Thymus (tissue), 11 donors: ENCODE data around the gene NTM. TPM values are rescaled to one million over a fixed set of nuclear protein-coding genes. Genes with fewer than 3 reads are reported as not detected.

Source experiments
- DNase-seq, 9 donors: peaks; one replicate each; pipeline ENCODE4 v3.0.0-alpha.2; 2013; ENCODE audit warnings: low spot score in 9 of 9, low read depth in 6 of 9, missing footprints in 1 of 9
- H3K27ac ChIP-seq, 2 donors: one replicate each; pipeline ENCODE4 v1.5.1; 2013; ENCODE audit warnings: control low read depth in 1 of 2, low read depth in 1 of 2, low read length in 1 of 2, mild to moderate bottlenecking in 1 of 2, moderate library complexity in 1 of 2
- H3K27me3 ChIP-seq, 2 donors: one replicate each; pipeline ENCODE4 v1.5.1; 2013; ENCODE audit warnings: low read length in 1 of 2; ENCODE audit not compliant: control insufficient read depth in 2 of 2, insufficient read depth in 1 of 2
- H3K36me3 ChIP-seq, 2 donors: one replicate each; pipeline ENCODE4 v1.5.1; 2013; ENCODE audit warnings: low read length in 1 of 2, mild to moderate bottlenecking in 1 of 2, moderate library complexity in 1 of 2; ENCODE audit not compliant: control insufficient read depth in 2 of 2, insufficient read depth in 2 of 2
- H3K4me1 ChIP-seq, 2 donors: one replicate each; pipeline ENCODE4 v1.5.1; 2013; ENCODE audit warnings: low read length in 2 of 2; ENCODE audit not compliant: control insufficient read depth in 2 of 2, insufficient read depth in 2 of 2
- H3K4me3 ChIP-seq, 2 donors: one replicate each; pipeline ENCODE4 v1.5.1; 2013; ENCODE audit warnings: low read length in 2 of 2, control low read depth in 1 of 2, mild to moderate bottlenecking in 1 of 2
- H3K9me3 ChIP-seq, 2 donors: one replicate each; pipeline ENCODE4 v1.5.1; 2013; ENCODE audit warnings: low read length in 1 of 2, mild to moderate bottlenecking in 1 of 2; ENCODE audit not compliant: control insufficient read depth in 2 of 2, insufficient read depth in 1 of 2
- WGBS: extraction: QIAGEN DNeasy Blood & Tissue Kit; methylation state at CpG from one replicate; pipeline ENCODE4 v1.1.7; 2013; 5-methylcytosine and 5-hydroxymethylcytosine counted together
- polyA plus RNA-seq: library from polyadenylated mRNA; stranded (reverse); fragments of 200-250 nt; gene quantifications from one replicate; pipeline ENCODE4 v1.2.3, GENCODE V29; 2013
- total RNA-seq: library from RNA; stranded (reverse); fragments of 120-200 nt; gene quantifications from one replicate; pipeline ENCODE4 v1.2.4, GENCODE V29; 2013
- donor health status: healthy.

The NTM gene
- total and polyA plus RNA-seq, 2 donors: 0.18 to 0.47 TPM

DNA sequence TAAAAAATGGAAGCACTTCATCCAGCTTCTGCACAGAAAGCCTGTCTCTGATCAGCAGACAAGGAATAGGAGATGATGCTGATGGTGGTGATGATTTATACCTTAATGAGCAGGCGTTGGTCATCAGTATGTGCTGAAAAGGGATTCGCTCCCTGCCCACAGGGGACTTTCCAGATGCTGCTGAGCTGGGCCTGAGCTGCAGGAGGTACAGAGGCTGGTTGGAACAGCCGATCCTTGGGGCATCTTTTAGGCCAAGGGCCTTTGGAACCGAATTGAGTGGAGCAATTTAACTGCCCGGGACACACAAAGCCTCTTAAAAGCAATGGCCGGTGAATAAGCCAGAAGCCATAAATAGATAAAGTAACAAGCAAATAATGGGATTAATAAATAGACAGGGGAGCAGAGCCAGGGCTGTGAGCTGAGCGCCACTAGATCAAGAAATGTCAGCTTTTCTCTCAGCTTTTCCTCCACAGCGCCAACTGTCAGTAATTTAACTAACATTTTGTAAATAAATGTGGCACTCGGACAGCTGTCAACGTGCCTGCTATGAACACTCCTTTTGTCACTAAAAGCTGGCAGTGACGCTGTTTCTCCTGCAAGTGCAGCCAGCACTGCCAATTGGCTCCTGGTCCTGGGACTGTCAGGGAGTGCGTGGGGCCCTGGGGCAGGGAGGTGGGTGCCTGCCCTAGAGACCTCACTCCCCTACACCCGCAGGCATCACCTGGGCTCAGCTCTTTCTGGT is 562.3 kb downstream of the NTM start:
- WGBS: 90% methylated on average over 13 of the region's 13 CpGs
- Histone ChIP-seq H3K36me3 (no peaks in the 10 kb centered on the region), H3K27ac (no peak overlapping the region), H3K4me1 (no peaks in the 10 kb centered on the region), H3K9me3 (no peaks in the 10 kb centered on the region), H3K27me3 (no peaks in the 10 kb centered on the region), H3K4me3 (no peak overlapping the region)
- DNase-seq: no peak

DNA sequence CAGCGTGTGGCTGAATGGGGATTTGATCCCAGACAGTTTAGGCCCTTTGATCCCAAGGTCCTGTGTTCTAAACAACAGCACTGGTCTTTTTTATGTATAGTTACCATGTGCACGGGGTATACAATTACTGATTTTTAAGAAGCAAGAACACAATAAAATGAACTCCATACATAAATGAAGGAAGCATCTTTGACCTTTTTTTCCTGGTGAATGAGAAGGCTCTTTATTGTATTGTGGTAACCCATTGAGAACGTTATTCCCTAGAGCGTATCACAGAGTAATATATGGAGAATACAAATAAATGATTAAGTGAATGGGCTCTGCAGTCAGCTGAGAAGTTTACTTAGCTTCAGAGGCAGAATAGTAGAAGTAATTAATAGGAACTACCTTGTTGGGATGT is 563.6 kb downstream of the NTM start:
- no peak for DNase-seq
- no peaks in the 10 kb centered on the region for H3K27me3 ChIP-seq
- H3K27ac ChIP-seq: no peak overlapping the region
- WGBS: 92% methylated on average over 4 of the region's 4 CpGs
- H3K4me3 ChIP-seq: no peak overlapping the region
- no peaks in the 10 kb centered on the region for H3K4me1 ChIP-seq
- H3K36me3 ChIP-seq: no peaks in the 10 kb centered on the region
- no peaks in the 10 kb centered on the region for H3K9me3 ChIP-seq

DNA sequence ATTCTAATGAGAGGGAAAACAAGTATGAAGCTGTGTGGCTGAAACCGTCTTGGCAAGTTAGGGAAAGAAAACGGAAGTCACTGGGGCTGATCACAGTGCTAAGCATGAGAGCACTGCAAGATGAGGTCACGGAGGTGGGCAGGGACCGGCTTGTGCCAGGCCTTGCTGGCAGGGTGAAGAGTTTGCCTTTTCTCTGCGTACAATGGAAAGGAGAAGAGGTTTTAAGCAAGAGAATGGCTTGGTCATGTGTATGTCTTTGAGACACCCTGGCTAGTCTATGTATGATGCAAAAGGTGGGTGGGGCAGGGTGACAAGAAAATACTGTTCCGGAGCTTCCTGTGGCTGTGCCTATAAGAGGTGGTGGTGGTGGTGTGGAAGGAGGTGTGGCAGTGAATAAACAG is 567.9 kb downstream of the NTM start:
- H3K4me3 ChIP-seq: no peak overlapping the region
- H3K9me3 ChIP-seq: no peaks in the 10 kb centered on the region
- no peak overlapping the region for H3K27ac ChIP-seq
- 83% methylated on average over 6 of the region's 6 CpGs for WGBS
- no peaks in the 10 kb centered on the region for H3K36me3 ChIP-seq
- H3K27me3 ChIP-seq: no peaks in the 10 kb centered on the region
- H3K4me1 ChIP-seq: no peaks in the 10 kb centered on the region
- no peak for DNase-seq

DNA sequence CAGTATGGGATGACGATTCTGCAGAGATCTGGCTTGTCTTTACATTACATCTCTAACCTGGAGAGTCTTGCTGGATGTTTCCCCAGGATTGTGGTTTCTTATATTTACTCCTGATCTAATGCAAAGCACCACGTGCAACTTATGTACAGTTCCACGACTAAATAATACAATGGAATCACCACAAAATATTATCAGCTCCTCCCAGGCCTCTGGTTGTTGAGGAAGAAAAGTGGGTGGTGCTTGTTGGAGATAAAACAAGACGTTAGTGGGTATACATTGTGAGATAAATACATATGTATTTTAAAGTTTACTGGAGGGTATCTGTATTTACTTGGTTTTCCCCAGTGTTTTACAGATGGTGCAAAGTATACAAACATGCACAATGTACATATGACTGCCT is 569.7 kb downstream of the NTM start:
- H3K4me1 ChIP-seq: no peaks in the 10 kb centered on the region
- H3K9me3 ChIP-seq: no peaks in the 10 kb centered on the region
- no peak overlapping the region for H3K4me3 ChIP-seq
- DNase-seq: no peak
- 53% methylated on average over 4 of the region's 4 CpGs for WGBS
- no peak overlapping the region for H3K27ac ChIP-seq
- H3K36me3 ChIP-seq: no peaks in the 10 kb centered on the region
- no peaks in the 10 kb centered on the region for H3K27me3 ChIP-seq

DNA sequence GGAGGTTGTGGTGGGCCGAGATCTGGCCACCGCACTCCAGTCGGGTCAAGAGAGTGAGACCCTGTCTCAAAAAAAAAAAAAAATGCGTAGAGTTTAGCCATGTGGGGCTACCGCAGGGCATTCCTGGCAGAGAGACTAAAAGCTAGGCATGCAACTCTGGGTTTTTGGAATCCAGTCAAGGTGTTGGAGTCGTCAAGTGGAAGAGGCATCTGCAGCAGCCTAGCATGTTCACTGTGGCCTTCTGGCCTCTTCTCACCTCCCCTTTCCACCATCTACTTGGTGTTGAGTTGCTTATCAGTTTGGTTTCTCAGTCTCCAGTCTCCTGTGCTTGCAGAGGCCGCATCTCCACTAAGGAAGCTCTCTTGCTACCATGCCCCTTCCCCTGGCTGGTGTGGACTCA is 572.5 kb downstream of the NTM start:
- Histone ChIP-seq H3K4me1 (no peaks in the 10 kb centered on the region), H3K27me3 (no peaks in the 10 kb centered on the region), H3K36me3 (no peaks in the 10 kb centered on the region), H3K27ac (no peak overlapping the region), H3K4me3 (no peak overlapping the region), H3K9me3 (no peaks in the 10 kb centered on the region)
- no peak for DNase-seq
- 76% methylated on average over 7 of the region's 7 CpGs for WGBS

DNA sequence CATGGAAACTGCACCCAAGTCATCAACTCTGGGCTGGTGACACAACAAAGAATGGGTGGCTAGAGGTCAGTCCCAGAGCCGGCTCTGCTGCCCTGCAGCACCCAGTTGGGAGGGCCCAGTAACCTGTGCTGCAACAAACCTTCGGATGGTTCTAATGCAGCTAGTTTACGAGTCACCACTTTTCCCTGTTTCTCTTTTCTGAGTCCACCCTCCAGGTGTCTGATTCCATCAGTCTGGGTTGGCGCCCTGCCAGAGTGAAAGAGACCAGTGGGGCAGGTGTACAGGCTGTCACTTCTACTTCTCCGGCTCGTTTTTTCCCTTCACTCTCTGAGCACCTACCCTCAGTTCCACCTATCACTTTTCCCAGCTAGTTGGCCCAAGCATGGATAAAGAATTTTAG is 572.9 kb downstream of the NTM start:
- 88% methylated on average over 6 of the region's 6 CpGs for whole genome bisulfite sequencing

DNA sequence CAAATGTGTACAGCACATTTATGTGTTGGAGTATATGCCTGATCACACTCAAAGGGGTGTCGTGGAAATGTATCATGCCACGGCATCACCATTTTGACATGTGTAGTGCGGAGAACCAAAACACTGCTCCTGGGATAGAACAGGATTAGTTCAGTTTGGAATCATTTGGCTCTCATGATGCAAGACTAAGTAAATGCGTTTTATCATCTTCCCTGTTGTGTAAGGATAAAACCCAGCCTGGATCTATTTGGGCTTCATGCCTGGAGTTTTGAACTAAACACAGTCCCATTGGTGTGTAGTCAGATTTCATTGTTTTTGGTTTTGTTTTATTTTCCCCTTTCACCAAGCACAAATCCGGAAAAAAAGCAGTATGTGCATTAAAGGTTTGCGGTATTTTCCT is 574.3 kb downstream of the NTM start:
- Histone ChIP-seq H3K4me1 (no peaks in the 10 kb centered on the region), H3K27ac (no peak overlapping the region), H3K9me3 (no peaks in the 10 kb centered on the region), H3K27me3 (no peaks in the 10 kb centered on the region), H3K4me3 (no peak overlapping the region), H3K36me3 (no peaks in the 10 kb centered on the region)
- WGBS: 94% methylated on average over 6 of the region's 6 CpGs
- DNase-seq: no peak

More for the DNA sequence above, 572.9 kb downstream of the NTM start:
- DNase-seq: peak in 1 of 9 donors; percentile 6
- Histone ChIP-seq H3K4me1 (no peaks in the 10 kb centered on the region), H3K4me3 (no peak overlapping the region), H3K27me3 (no peaks in the 10 kb centered on the region), H3K9me3 (no peaks in the 10 kb centered on the region), H3K36me3 (no peaks in the 10 kb centered on the region), H3K27ac (no peak overlapping the region)

DNA sequence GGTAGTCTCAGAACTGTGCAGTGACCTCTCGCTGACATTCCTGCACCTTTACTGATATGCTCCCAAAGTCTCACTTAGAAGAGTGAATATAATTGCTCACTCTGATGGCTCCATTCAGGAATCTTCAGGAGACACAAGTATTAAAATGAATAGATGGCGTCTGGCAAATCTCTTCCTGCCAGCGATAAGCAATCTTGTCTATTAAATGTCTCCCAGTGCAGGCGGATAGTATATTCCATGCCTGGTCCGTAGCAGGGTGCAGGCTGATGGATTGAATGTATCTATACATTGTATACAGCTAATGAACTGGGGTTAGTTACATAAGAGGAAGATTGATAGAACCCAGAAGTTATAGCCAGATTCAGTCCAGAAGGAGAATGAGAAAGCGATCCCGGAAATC is 575.3 kb downstream of the NTM start:
- no peaks in the 10 kb centered on the region for H3K27me3 ChIP-seq
- no peak overlapping the region for H3K27ac ChIP-seq
- DNase-seq: no peak
- 95% methylated on average over 7 of the region's 7 CpGs for WGBS
- H3K9me3 ChIP-seq: no peaks in the 10 kb centered on the region
- H3K4me3 ChIP-seq: no peak overlapping the region
- no peaks in the 10 kb centered on the region for H3K36me3 ChIP-seq
- H3K4me1 ChIP-seq: no peaks in the 10 kb centered on the region

DNA sequence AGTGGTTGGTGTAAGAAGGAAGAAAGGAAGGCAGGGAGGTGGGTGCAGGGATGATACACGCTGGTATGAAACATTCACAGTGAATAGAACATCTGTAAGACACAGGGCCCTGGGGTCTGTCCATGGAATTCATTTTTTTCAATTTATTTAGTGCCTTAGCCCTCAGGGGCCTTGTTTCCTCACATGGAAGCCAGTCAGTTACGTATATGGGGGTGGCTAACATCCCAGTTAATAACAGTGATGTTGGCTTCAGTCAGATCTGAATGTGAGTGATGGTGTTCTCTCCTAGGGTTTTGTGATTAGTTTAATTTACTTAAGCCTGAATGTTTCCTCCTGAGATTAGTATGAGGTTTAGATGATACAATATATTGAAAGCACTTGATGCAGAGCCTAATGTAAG is 577.1 kb downstream of the NTM start:
- Histone ChIP-seq H3K9me3 (no peaks in the 10 kb centered on the region), H3K4me3 (no peak overlapping the region), H3K4me1 (no peaks in the 10 kb centered on the region), H3K27me3 (no peaks in the 10 kb centered on the region), H3K36me3 (no peaks in the 10 kb centered on the region), H3K27ac (no peak overlapping the region)
- 89% methylated on average over 2 of the region's 2 CpGs for WGBS
- DNase-seq: no peak
